Left ventricle myocardium inferior (tissue), 1 donor: ENCODE results near the gene MOB1B. TPM values are rescaled to one million over a fixed set of nuclear protein-coding genes. Genes with fewer than 3 reads are reported as not detected.
A peak's percentile ranks its signal among the peaks of the same experiment; 100 is the strongest.

Source experiments
- DNase-seq: peaks from one replicate; pipeline ENCODE4 v3.0.0-alpha.2; 2020
- H3K27ac ChIP-seq: fragments of 200-600 bp; replicated peaks from 2 replicates; pipeline ENCODE4 v1.8.0; 2021
- H3K27me3 ChIP-seq: fragments of 200-600 bp; 2 replicates; pipeline ENCODE4 v1.8.0; 2021; ENCODE audit warnings: low read depth
- H3K36me3 ChIP-seq: fragments of 200-600 bp; 2 replicates; pipeline ENCODE4 v1.8.0; 2021
- H3K4me1 ChIP-seq: fragments of 200-600 bp; 2 replicates; pipeline ENCODE4 v1.8.0; 2021
- H3K4me3 ChIP-seq: fragments of 200-600 bp; 2 replicates; pipeline ENCODE4 v1.8.0; 2021; ENCODE audit warnings: mild to moderate bottlenecking, moderate library complexity
- H3K9me3 ChIP-seq: fragments of 200-600 bp; replicated peaks from 2 replicates; pipeline ENCODE4 v1.8.0; 2021
- CTCF ChIP-seq: fragments of 200-600 bp; IDR thresholded peaks from 2 replicates; pipeline ENCODE4 v1.8.0; 2021; ENCODE audit warnings: antibody characterized with exemption, mild to moderate bottlenecking, borderline replicate concordance
- intact Hi-C: fragments of 100-400 bp; cut with micrococcal nuclease; formaldehyde crosslinking; loops from one replicate; pipeline ENCODE4 v1.11.0; 2022
- total RNA-seq: library from RNA; stranded (reverse); fragmentation: NEBNext Ultra II Directional; extraction: Animal tissue kit (Norgen Biotek cat#: 25700); gene quantifications from one replicate; pipeline ENCODE4 v1.2.1, GENCODE V29; 2021
- donor health status: DM: no; HTN: yes; CAD: no; lungs with severe emphysema.

The MOB1B gene
- total RNA-seq, 1 donor from 2014 or later: 18.3 TPM

- peaks cover 45% of the 10 kb centered on the region for H3K4me1 ChIP-seq
- intact Hi-C loops: no loop called here
- peak; percentile 92 for DNase-seq
These were observed 91.3 kb downstream of the MOB1B start, which contains the start of gene DCK for GRCh38 chr4:70993181-70994068. DCK (plus strand) TSS chr4:70993649; CDS start chr4:70993836, 187 bp downstream.

GRCh38 chr4:70994069-70994366, 91.8 kb downstream of the MOB1B start:
- intact Hi-C loops: no loop called here
- Histone ChIP-seq H3K4me1 (peaks cover 45% of the 10 kb centered on the region), H3K27ac (peak overlapping the region; percentile 91), H3K36me3 (peaks cover 7% of the 10 kb centered on the region), H3K27me3 (no peaks in the 10 kb centered on the region), H3K9me3 (no peaks in the 10 kb centered on the region), H3K4me3 (peak overlapping the region; percentile 84)
- TF ChIP-seq CTCF: no peak
- no peak for DNase-seq

More at GRCh38 chr4:70993181-70994068, 91.3 kb downstream of the MOB1B start, which contains the start of gene DCK:
- Histone ChIP-seq H3K9me3 (no peaks in the 10 kb centered on the region), H3K36me3 (peaks cover under 1% of the 10 kb centered on the region), H3K27me3 (no peaks in the 10 kb centered on the region), H3K4me3 (peak within 1 kb of the TSS; percentile 84), H3K27ac (peak within 1 kb of the TSS; percentile 91)
- peak; percentile 12 for TF ChIP-seq CTCF

- intact Hi-C loops: no loop called here
- Histone ChIP-seq H3K27ac (peak overlapping the region; percentile 91), H3K4me3 (peak overlapping the region; percentile 84), H3K36me3 (peaks cover 11% of the 10 kb centered on the region), H3K27me3 (no peaks in the 10 kb centered on the region), H3K4me1 (peaks cover 45% of the 10 kb centered on the region), H3K9me3 (no peaks in the 10 kb centered on the region)
- DNase-seq: no peak
- no peak for TF ChIP-seq CTCF
These were observed 92.4 kb downstream of the MOB1B start for GRCh38 chr4:70994387-70995099.

GRCh38 chr4:70996018-70996360, 93.8 kb downstream of the MOB1B start:
- Histone ChIP-seq H3K27ac (no peak overlapping the region), H3K4me3 (peak overlapping the region; percentile 10), H3K9me3 (no peaks in the 10 kb centered on the region), H3K27me3 (no peaks in the 10 kb centered on the region), H3K4me1 (peaks cover 45% of the 10 kb centered on the region), H3K36me3 (peaks cover 16% of the 10 kb centered on the region)
- no peak for TF ChIP-seq CTCF
- intact Hi-C loops: no loop called here
- no peak for DNase-seq

- intact Hi-C loops: no loop called here
- Histone ChIP-seq H3K36me3 (peaks cover 16% of the 10 kb centered on the region), H3K9me3 (no peaks in the 10 kb centered on the region), H3K27ac (peak overlapping the region; percentile 17), H3K4me3 (no peak overlapping the region), H3K4me1 (peaks cover 45% of the 10 kb centered on the region), H3K27me3 (no peaks in the 10 kb centered on the region)
- TF ChIP-seq CTCF: no peak
- no peak for DNase-seq
These were observed 94.9 kb downstream of the MOB1B start for GRCh38 chr4:70997036-70997435.
